ENCODE results near the gene WNT10A.
"Not testable (repeated sequence)": the region's sequence is repeated elsewhere in the genome, so short reads cannot be mapped to it uniquely, and the experiment has no call there.

WNT10A gene

DNA sequence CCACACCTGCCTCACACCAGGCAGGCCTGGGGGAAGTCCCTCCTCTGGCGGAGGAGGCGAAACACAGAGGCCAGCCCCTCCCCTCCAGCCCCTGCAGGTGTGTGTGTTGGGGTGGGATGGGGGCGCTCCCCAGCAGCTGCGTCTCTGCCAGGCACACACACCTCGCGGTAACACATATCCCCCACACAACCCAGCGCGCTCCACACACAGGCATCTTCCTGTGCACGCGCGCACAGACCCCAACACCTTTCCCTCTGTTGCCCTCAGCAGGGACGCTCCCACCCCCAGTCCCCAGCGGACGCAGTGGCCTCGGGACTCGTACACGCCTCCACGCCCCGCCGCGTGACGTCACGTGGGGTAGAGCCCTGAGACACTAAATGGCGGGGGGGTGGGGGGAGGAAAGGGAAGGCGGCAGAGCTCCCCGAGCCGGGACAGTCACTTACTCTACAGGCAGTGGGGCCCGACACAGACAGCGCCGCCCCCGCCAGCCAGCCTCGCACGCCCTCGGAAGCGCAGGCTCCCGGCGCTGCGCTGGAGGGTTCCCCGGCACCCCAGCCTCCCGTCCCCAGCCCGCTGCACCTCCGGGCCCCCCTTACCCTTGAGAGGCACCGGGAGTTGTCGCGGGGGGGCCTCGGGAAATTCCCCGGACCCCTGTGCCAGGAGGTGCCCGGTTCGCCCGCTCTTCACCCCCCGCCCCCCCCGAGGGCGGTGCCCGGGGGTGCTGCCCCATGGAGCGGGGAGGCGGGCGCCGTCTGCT lies at the start of gene WNT10A:
WNT10A (plus strand) TSS at position 751 of the 757 bp plus-strand sequence. CDS start 144 bp downstream, outside the sequence.
- peak; percentile 79 for DNase-seq

DNA sequence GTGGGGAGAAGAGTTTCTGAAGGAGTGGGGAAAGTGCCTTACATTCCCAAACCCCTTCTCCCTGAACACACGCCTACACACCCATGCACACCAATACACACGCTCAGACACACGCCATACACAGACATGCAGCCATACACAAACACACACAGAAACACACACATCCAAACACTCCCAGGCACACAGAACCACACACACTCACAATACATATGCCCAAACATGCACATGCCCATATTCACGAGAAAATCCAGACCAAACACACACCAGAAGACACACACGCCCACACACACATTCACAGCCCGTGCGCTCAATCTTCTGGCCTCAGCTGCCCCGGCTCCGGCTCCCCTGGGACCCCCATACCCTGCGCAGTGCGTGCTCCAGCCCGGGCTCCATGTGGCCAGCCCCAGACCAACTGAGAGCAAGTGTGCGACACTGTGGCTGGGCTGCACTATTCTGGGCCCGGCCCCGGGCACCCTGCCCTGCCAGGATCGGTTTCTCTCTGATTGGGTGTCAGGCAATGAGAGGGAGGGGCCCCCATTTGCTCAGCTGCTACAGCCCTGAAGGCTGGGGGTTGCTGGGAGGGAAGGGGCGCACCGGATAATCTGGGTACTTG lies 49.2 kb upstream of the WNT10A start, which contains the start of gene PRKAG3:
PRKAG3 (minus strand) TSS at position 426 of the 613 bp plus-strand sequence.
- no peak for DNase-seq

DNA sequence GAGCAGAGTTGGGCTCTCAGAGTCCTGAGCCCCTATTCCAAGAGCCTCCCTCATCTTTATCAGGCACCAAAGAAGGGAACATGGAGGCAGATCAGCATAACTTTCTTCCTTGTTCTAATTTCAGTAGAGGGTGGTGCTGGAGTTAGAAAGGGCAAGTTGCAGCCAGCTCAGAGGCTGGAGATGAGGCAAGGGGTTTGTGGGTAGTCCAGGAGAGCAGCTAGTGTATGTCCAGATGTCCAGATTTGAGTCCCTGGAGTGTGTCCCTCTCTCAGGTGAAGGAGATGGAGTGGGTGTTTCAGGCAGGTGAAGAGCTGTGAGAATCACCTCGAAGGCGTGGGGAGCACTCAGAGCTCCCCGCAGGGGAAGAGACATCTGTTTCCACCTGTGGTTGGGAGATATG lies 48.6 kb upstream of the WNT10A start:
- DNase-seq, result no peak

DNA sequence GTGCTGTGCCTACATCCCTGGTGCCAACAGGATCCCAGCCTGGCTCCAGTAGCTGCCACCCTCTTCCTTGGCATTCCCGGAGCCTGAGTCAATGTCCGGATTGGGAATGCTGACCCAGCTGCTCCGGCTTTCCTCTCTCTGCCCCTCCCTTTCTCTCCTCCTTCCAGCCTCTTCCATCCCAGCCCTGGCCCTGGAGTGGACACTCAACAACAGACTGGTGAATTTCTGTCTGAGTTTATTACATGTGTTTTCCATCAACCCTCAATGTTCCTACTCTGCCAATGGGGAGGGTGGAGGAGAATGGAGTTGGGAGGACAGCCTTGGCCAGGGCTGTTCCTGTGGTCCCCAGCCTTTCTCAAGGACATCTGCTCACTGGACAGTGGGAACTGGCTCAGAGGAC lies 48.1 kb upstream of the WNT10A start:
- no peak for DNase-seq

- no peak for DNase-seq
Observed at GRCh38 chr2:218833023-218833609, 47.5 kb upstream of the WNT10A start.

DNA sequence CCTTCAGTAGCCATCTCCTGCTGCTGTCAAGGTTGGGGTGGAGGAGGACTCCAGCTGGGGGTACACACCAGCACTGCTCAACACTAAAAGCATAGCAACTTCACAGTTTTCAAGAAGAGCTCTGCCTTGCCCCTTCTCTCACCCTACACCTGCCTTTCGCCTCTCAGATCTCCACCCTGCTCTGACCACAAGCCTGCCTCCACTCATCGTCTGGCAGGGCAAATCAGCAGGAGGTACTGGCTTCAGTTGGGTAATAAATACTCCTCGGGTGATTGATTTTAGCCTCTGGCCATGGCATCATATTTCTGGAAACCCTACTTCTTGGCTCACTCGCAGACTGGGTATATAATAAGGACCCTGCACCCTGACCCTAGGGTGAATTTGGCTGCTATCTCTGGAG lies 46.0 kb upstream of the WNT10A start:
- no peak for DNase-seq

DNA sequence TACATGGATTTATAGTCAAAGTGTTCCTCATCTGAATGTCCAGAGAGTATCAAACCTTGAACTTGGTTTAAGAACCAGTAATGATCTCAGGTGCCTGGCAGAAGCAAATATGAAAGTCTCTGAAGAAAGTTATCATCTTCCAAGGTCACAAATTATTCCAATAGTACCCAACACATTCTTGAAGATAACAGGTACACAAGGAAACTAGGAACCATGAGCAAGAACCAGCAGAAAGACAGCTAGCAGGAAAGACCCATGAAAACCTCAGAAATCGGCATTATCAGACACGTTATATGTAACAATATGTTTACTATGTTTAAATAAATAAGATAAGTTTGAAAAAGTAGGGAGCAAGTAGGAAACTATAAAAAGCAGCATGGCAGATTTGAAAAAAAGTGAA lies 43.2 kb upstream of the WNT10A start:
- DNase-seq, result no peak

- no peak for DNase-seq
Observed at GRCh38 chr2:218839430-218839829, 41.2 kb upstream of the WNT10A start.

- DNase-seq, result no peak
Observed at GRCh38 chr2:218839888-218840287, 40.8 kb upstream of the WNT10A start.

GRCh38 chr2:218844334-218844733 lies 36.3 kb upstream of the WNT10A start:
- DNase-seq, result not testable (repeated sequence)

DNA sequence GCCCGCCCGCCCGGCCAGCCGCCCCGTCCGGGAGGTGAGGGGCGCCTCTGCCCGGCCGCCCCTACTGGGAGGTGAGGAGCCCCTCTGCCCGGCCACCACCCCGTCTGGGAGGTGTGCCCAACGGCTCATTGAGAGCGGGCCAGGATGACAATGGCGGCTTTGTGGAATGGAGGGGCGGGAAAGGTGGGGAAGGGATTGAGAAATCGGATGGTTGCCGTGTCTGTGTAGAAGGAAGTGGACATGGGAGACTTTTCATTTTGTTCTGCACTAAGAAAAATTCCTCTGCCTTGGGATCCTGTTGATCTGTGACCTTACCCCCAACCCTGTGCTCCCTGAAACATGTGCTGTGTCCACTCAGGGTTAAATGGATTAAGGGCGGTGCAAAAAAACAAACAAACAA lies 33.7 kb upstream of the WNT10A start:
- DNase-seq, result not testable (repeated sequence)

DNA sequence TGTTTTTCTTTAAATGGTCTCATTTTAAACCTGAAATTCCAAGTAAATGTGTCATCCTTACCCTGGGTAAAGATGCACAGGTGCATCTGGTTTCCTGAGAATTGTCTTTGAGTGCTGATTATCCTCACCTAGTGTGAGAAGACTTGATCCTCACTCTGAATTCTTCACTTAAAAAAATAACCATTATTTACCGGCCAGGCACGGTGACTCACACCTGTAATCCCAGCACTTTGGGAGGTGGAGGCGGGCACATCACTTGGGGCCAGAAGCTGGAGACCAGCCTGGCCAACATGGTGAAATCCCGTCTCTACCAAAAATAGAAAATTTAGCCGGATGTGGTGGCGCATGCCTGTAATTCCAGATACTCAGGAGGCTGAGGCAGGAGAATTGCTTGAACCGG lies 30.9 kb upstream of the WNT10A start:
- no peak for DNase-seq

DNA sequence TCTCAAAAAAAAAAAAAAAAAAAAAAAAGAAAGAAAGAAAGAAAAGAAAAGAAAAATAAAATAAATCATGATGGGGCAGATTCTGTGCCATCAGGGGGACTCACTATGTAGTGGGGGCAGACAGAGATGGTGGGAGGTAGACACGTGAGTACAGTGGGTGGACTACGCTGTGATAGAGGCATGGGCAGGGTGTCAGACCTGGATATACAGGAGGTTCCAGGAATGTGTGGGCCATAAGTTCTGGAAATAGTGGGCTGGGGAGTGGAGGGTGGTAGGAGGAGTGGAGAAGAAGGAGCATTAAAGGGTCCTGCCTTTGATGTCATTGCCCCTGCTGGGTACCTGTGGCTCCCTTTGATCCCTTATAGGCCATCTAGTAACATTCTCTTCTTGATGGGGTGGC lies 29.9 kb upstream of the WNT10A start:
- DNase-seq, result no peak

- no peak for DNase-seq
Observed at GRCh38 chr2:218851286-218851685, 29.4 kb upstream of the WNT10A start.

DNA sequence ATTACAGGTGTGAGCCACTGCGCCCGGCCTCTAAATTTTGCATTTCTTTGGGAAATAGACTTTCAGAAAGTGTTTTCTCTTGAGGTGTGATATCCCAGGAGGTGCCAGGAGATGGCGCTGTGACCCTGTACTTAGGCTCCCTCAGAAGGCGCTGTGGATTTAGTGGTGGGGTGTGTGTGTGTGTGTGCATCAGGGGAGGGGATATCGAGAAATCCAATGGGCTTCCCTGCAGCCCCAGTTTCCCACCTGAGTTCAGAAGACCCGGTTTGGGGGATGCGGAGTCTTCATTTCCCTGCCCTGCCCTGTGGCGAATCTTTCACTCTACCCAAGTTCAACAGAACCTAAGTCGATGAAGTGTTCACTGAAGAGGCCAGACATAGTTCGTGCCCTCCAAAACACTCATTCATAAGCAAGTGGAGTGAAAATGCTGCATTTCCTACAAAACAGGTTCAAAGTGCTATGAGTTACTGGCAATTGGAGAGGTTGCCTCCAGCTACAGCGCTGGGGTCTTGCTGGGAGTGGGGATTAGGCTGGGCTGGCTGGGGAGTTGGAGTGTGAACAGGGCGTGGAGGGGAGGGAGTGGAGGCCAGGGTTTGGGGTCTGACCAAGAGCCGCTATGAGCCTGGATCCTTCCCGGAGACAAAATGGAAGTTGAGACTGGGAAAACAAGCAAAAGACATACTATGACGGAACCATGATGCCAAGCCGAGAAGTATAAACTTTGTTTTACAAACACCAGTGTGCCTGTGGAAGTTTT lies 27.6 kb upstream of the WNT10A start:
- DNase-seq, result peak; percentile 51

GRCh38 chr2:218853766-218854165 lies 26.9 kb upstream of the WNT10A start:
- no peak for DNase-seq

GRCh38 chr2:218854860-218855259 lies 25.8 kb upstream of the WNT10A start:
- DNase-seq, result no peak

DNA sequence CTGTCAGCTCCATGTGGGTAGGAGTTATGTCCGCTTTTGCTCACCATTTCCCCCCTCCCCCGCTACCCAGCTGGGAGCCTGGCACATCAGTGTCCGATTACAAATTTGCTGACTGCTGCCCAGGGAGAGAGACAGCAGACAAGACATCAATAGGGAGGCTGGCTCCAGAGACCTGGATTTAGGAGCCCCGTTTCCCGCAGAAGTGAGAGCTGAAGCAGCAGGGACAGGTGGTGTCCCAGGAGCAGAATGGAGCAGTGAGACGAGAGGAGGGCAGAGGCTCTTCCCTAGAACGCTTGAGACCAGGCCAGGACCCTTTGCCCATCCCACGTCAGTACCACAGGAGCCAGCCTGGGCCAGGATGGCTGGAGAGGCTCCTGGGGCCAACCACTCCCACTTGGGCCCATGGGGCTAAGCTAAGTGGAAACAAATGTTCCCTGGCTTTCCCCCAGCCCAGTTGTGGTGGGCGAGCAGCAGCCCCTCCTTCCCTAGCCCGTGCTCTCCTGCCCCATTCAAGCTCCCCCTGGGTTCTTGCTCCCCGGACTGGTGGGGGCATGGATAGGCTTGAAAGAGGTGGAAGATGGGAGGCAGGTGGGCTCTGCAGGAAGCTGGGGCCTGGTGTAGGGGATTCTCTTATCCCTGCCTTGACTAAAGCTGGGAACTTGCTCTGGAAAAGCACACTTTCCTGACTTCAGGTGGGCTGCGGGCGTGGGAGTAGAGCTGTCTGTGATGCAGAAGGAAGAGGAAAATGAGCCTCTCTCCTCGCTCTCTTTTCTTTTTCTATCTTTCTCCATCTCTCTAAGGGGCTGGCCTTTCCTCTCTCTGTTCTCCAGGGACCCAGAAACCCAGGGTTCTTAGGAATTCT lies 25.1 kb upstream of the WNT10A start:
- DNase-seq, result no peak

DNA sequence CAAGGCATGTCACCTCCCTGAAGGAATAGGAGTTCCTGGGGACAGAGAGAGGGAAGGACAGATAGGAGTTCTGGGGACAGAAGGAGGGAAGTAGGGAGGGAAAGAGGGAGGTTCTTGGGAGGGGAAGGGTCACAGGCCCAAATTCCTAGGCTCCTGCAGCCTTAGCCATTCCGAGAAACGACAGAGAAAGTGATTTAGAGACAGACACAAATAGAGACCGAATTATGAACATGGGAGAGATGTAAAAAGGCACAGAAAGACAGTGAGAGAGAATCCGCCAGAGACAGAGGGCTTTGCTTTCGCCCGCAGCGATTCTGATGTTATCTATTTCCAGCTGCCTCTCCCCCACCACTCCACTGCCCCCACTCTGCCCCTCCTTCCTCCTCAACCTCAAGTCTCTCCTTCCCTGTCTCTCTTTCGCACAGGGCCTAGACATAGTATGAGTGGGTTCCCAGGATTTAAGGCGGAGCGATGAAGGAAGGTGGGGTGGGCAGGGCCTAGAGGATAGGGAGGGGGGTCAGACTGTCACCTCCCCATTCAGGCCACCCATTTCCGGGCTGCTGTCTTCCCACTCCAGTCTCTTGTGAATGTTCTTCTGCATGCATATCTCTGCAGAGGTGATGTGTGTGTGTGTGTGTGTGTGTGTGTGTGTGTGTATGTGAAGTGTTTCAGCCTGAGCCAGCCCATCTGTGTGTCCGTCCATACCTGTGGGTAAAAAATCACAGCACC lies 24.3 kb upstream of the WNT10A start:
- DNase-seq, result no peak

DNA sequence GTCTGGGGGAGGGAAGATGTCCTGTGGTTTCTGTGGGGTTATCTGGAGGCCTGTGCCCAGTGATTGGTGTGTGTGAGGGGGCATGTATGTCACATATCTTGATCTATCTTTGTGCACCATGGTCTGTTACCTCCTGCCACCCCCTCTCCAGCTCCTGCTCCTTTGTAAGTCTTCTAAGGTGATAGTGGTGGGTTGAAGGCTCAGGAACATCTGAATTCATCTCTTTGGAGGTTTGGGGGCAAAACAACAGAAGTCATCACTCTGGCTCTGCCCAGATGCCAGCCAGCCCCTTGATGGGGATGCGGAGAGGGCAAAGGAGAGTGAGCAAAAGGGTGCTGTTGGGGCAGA lies 23.8 kb upstream of the WNT10A start:
- DNase-seq, result no peak

DNA sequence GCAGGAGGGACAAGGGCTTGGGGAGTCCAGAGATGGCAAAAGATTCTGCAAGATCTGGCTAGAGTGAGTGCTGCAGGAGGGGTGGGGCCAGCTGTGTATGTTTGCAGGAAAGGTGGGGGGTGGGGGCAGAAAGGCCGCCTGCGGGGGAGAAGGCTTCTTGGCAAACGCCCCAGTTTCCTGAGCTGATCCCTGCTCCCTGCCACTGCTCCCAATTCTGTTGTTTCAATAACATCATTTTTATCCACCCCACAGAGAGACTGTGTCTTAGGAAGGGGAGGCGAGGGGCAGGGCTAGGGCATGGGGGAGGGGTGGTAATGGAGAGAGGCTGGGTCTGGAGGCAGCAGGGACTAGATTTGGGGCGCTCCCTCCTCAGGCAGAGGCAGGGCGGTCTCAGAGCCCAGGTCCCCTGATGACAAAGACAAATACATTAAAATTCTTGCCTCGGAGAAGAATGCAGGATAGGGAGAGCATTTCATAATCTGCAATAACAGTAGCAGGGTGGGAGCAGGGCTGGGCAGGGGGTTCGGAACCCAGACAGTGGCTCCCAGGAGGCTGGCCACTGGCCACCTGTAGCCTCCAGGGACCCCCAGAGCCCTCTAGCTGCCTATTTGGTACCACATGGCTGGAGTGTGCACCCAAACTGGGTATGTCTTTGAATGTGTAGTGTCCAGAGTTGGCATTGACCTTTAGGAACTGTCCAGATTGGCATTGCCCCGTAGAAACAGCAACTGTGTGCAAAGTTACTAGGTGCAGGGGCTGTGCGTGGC lies 23.1 kb upstream of the WNT10A start:
- no peak for DNase-seq

All from stimulated activated naive CD4-positive, alpha-beta T cell treated with Interleukin-2 at 50 U/mL for 16 hours (primary cell).